Liver (tissue), 9 donors: ENCODE data around the gene BTBD9. TPM values are rescaled to one million over a fixed set of nuclear protein-coding genes. Genes with fewer than 3 reads are reported as not detected.

ENCODE experiments used
- DNase-seq: peaks from one replicate; pipeline ENCODE4 v3.0.0-alpha.2; 2017; ENCODE audit warnings: low spot score
- H3K27ac ChIP-seq, 2 donors: one replicate each; pipeline ENCODE4 v1.7.0; 2013; ENCODE audit warnings: inconsistent platforms in 2 of 2, low read length in 2 of 2, control low read depth in 1 of 2, low read depth in 1 of 2, mild to moderate bottlenecking in 1 of 2
- H3K27me3 ChIP-seq, 4 donors: one replicate each; pipeline versions ENCODE4 v1.6.1 to v1.7.0; 2013; ENCODE audit warnings: low read length in 3 of 4, inconsistent platforms in 1 of 4, mild to moderate bottlenecking in 1 of 4, moderate library complexity in 1 of 4; ENCODE audit not compliant: control insufficient read depth in 4 of 4, insufficient read depth in 4 of 4
- H3K36me3 ChIP-seq, 4 donors: one replicate each; pipeline versions ENCODE4 v1.6.1 to v1.7.0; 2013; ENCODE audit warnings: low read length in 3 of 4, mild to moderate bottlenecking in 3 of 4, low read depth in 1 of 4, moderate library complexity in 1 of 4; ENCODE audit not compliant: control insufficient read depth in 4 of 4, insufficient read depth in 3 of 4
- H3K4me1 ChIP-seq, 4 donors: one replicate each; pipeline versions ENCODE4 v1.6.1 to v1.7.0; 2013; ENCODE audit warnings: low read length in 3 of 4, mild to moderate bottlenecking in 3 of 4, moderate library complexity in 1 of 4; ENCODE audit not compliant: control insufficient read depth in 4 of 4, insufficient read depth in 4 of 4
- H3K4me3 ChIP-seq, 3 donors: one replicate each; pipeline versions ENCODE4 v1.6.1 to v1.7.0; 2013; ENCODE audit warnings: low read length in 3 of 3, control low read depth in 1 of 3, low read depth in 1 of 3, mild to moderate bottlenecking in 1 of 3
- H3K9ac ChIP-seq, 2 donors: one replicate each; pipeline ENCODE4 v1.7.0; 2013; ENCODE audit warnings: low read length in 2 of 2, mild to moderate bottlenecking in 2 of 2, moderate library complexity in 2 of 2, control low read depth in 1 of 2, low read depth in 1 of 2
- H3K9me3 ChIP-seq, 4 donors: one replicate each; pipeline versions ENCODE4 v1.6.1 to v1.7.0; 2013; ENCODE audit warnings: low read length in 3 of 4; ENCODE audit not compliant: control insufficient read depth in 4 of 4
- EGR1 ChIP-seq, 2 donors: IDR thresholded peaks; 2 replicates each; pipeline ENCODE4 v1.6.1; 2016 to 2018; ENCODE audit warnings: antibody characterized with exemption in 2 of 2, low read depth in 2 of 2
- FOXA1 ChIP-seq: IDR thresholded peaks from 2 replicates; pipeline ENCODE4 v1.6.1; 2016; ENCODE audit warnings: antibody characterized with exemption
- FOXA2 ChIP-seq: IDR thresholded peaks from 2 replicates; pipeline ENCODE4 v1.6.1; 2016; ENCODE audit warnings: antibody characterized with exemption
- GABPA ChIP-seq, 2 donors: IDR thresholded peaks in 1 of 2; conservative IDR thresholded peaks in 1 of 2; 2 replicates each; pipeline ENCODE4 v1.6.1; 2016; ENCODE audit warnings: antibody characterized with exemption in 2 of 2, mild to moderate bottlenecking in 1 of 2, moderate library complexity in 1 of 2
- HNF4A ChIP-seq, 2 donors: conservative IDR thresholded peaks; 2 replicates each; pipeline ENCODE4 v1.6.1; 2016; ENCODE audit warnings: antibody characterized with exemption in 2 of 2, mild to moderate bottlenecking in 2 of 2
- HNF4G ChIP-seq: IDR thresholded peaks from 2 replicates; pipeline ENCODE4 v1.6.1; 2016; ENCODE audit warnings: antibody characterized with exemption
- JUND ChIP-seq, 2 donors: IDR thresholded peaks; 2 replicates each; pipeline ENCODE4 v1.6.1; 2016; ENCODE audit warnings: antibody characterized with exemption in 2 of 2
- NR2F2 ChIP-seq: IDR thresholded peaks from 2 replicates; pipeline ENCODE4 v1.6.1; 2016; ENCODE audit warnings: antibody characterized with exemption
- RAD21 ChIP-seq, 2 donors: IDR thresholded peaks; 2 replicates each; pipeline ENCODE4 v1.6.1; 2016; ENCODE audit warnings: antibody characterized with exemption in 2 of 2, mild to moderate bottlenecking in 2 of 2
- RXRA ChIP-seq, 2 donors: IDR thresholded peaks; 2 replicates each; pipeline ENCODE4 v1.6.1; 2017 to 2018; ENCODE audit warnings: antibody characterized with exemption in 2 of 2, mild to moderate bottlenecking in 1 of 2
- SP1 ChIP-seq: IDR thresholded peaks from 2 replicates; pipeline ENCODE4 v1.6.1; 2018; ENCODE audit warnings: antibody characterized with exemption, mild to moderate bottlenecking
- TAF1 ChIP-seq: conservative IDR thresholded peaks from 2 replicates; pipeline ENCODE4 v1.6.1; 2016; ENCODE audit warnings: antibody characterized with exemption, mild to moderate bottlenecking
- YY1 ChIP-seq: IDR thresholded peaks from 2 replicates; pipeline ENCODE4 v1.6.1; 2016; ENCODE audit warnings: antibody characterized with exemption, mild to moderate bottlenecking
- WGBS: extraction: QIAGEN DNeasy Blood & Tissue Kit; methylation state at CpG from one replicate; pipeline ENCODE4 v1.1.7; 2013; 5-methylcytosine and 5-hydroxymethylcytosine counted together
- polyA plus RNA-seq, 2 donors: library from polyadenylated mRNA; stranded (reverse) in 1 of 2; unstranded in 1 of 2; fragments of 200-250 nt in 1 of 2; fragments of >200 nt in 1 of 2; fragmentation: Nextera tagmentation in 1 of 2; extraction: Ambion mirVana in 1 of 2; gene quantifications; one replicate each; pipeline versions ENCODE4 v1.2.1 to v1.2.3, GENCODE V29; 2013 to 2015
- total RNA-seq, 2 donors: library from RNA; depleted of rRNA; stranded (reverse); fragments of >200 nt; gene quantifications; one replicate each; pipeline ENCODE4 v1.2.3, GENCODE V29; 2014
- TF ChIP-seq, protein P1 (sequence below): IDR thresholded peaks from 2 replicates; pipeline ENCODE4 v1.6.1; 2016; ENCODE audit warnings: antibody characterized with exemption
- TF ChIP-seq, protein P2 (sequence below): IDR thresholded peaks from 2 replicates; pipeline ENCODE4 v1.6.1; 2016; ENCODE audit warnings: antibody characterized with exemption, mild to moderate bottlenecking
- TF ChIP-seq, protein P3 (sequence below): fragments of 150-350 bp; IDR thresholded peaks from 2 replicates; pipeline ENCODE4 v1.5.1; 2017; ENCODE audit warnings: improper control_type of control experiment, low read depth, low read length; ENCODE audit not compliant: missing input control
- TF ChIP-seq, protein P4 (sequence below): IDR thresholded peaks from 2 replicates; pipeline ENCODE4 v1.6.1; 2016; ENCODE audit warnings: antibody characterized with exemption
- TF ChIP-seq, protein P5 (sequence below): IDR thresholded peaks from 2 replicates; pipeline ENCODE4 v1.6.1; 2016; ENCODE audit warnings: antibody characterized with exemption
- donor health status: healthy.
- donor health status: healthy.
- donor health status: healthy.
- donor health status: healthy.
- donor health status: healthy.

BTBD9 gene
- total and polyA plus RNA-seq, 4 donors = 2.0 to 12.4 (median 5.7) TPM

DNA sequence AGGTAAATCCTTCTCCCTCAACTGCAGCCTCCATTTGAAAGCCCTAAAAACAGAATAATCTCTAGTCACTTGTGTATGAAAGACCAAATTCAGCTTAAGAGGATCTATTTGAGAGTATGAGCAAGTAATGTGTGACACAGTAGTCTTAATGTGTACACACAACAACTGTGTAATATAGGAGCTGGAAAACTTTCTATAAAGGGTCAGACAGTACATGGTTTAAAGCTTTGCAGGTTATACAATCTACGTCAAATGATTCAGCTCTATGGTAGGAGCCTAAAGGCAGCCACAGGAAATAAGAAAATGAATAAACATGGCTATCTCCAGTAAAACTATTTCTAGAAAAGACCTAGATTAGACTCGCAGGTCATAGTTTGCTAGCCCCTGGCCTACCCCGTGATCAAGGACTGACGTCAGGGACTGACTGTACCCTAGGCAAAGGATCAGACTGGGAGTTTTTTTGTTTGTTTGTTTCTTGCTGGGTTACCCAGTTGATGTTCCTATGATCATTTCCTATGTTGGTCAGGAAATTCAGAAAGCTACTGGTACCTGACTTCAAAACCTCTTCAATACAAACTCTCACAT lies 39.7 kb downstream of the BTBD9 start:
- Histone ChIP-seq H3K27ac (peak overlapping the region in 1 of 2 donors; percentile 60), H3K9ac (no peak overlapping the region), H3K4me3 (no peak overlapping the region), H3K9me3 (no peaks in the 10 kb centered on the region), H3K36me3 (no peaks in the 10 kb centered on the region), H3K27me3 (no peaks in the 10 kb centered on the region), H3K4me1 (no peaks in the 10 kb centered on the region)
- TF ChIP-seq RXRA (IDR thresholded peaks at IDR 0.05) = peak; percentile 22 to 55
- TF ChIP-seq NR2F2 = peak; percentile 95
- peak; percentile 43 for TF ChIP-seq SP1
- TF ChIP-seq, protein P1, sequence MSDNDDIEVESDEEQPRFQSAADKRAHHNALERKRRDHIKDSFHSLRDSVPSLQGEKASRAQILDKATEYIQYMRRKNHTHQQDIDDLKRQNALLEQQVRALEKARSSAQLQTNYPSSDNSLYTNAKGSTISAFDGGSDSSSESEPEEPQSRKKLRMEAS = no peak
- TF ChIP-seq HNF4G = no peak
- TF ChIP-seq, protein P2, sequence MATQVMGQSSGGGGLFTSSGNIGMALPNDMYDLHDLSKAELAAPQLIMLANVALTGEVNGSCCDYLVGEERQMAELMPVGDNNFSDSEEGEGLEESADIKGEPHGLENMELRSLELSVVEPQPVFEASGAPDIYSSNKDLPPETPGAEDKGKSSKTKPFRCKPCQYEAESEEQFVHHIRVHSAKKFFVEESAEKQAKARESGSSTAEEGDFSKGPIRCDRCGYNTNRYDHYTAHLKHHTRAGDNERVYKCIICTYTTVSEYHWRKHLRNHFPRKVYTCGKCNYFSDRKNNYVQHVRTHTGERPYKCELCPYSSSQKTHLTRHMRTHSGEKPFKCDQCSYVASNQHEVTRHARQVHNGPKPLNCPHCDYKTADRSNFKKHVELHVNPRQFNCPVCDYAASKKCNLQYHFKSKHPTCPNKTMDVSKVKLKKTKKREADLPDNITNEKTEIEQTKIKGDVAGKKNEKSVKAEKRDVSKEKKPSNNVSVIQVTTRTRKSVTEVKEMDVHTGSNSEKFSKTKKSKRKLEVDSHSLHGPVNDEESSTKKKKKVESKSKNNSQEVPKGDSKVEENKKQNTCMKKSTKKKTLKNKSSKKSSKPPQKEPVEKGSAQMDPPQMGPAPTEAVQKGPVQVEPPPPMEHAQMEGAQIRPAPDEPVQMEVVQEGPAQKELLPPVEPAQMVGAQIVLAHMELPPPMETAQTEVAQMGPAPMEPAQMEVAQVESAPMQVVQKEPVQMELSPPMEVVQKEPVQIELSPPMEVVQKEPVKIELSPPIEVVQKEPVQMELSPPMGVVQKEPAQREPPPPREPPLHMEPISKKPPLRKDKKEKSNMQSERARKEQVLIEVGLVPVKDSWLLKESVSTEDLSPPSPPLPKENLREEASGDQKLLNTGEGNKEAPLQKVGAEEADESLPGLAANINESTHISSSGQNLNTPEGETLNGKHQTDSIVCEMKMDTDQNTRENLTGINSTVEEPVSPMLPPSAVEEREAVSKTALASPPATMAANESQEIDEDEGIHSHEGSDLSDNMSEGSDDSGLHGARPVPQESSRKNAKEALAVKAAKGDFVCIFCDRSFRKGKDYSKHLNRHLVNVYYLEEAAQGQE = no peak
- TF ChIP-seq, protein P3, sequence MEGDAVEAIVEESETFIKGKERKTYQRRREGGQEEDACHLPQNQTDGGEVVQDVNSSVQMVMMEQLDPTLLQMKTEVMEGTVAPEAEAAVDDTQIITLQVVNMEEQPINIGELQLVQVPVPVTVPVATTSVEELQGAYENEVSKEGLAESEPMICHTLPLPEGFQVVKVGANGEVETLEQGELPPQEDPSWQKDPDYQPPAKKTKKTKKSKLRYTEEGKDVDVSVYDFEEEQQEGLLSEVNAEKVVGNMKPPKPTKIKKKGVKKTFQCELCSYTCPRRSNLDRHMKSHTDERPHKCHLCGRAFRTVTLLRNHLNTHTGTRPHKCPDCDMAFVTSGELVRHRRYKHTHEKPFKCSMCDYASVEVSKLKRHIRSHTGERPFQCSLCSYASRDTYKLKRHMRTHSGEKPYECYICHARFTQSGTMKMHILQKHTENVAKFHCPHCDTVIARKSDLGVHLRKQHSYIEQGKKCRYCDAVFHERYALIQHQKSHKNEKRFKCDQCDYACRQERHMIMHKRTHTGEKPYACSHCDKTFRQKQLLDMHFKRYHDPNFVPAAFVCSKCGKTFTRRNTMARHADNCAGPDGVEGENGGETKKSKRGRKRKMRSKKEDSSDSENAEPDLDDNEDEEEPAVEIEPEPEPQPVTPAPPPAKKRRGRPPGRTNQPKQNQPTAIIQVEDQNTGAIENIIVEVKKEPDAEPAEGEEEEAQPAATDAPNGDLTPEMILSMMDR = no peak
- 80% methylated on average over 4 of the region's 4 CpGs for WGBS
- DNase-seq = no peak

DNA sequence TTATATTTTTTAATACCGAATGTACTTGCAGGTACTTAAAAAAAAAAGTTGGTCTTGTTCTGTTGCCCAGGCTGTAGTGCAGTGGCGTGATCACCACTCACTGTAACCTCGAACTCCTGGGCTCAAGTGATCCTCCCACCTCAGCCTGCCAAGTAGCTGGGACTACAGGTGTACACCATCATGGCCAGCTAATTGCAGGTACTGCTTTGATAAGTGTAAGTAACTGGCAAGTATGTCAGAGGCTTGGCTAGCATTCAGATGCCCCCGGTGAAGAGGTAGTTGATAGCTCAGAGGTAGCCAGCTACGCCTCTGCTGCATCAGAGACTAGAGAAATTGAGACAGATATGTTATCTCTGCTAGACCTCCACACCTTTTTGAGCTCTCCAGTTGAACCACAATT lies 40.5 kb downstream of the BTBD9 start:
- H3K9ac ChIP-seq = no peak overlapping the region
- 98% methylated on average over 5 of the region's 5 CpGs for WGBS
- no peak overlapping the region for H3K27ac ChIP-seq
- H3K27me3 ChIP-seq = no peaks in the 10 kb centered on the region
- H3K4me1 ChIP-seq = no peaks in the 10 kb centered on the region
- no peak overlapping the region for H3K4me3 ChIP-seq
- no peaks in the 10 kb centered on the region for H3K36me3 ChIP-seq
- no peak for DNase-seq
- H3K9me3 ChIP-seq = no peaks in the 10 kb centered on the region
- TF ChIP-seq YY1 (no peak), HNF4A (conservative IDR thresholded peaks at IDR 0.05) (no peak), RAD21 (IDR thresholded peaks at IDR 0.05) (no peak), RXRA (IDR thresholded peaks at IDR 0.05) (no peak), TAF1 (no peak), HNF4G (no peak), EGR1 (IDR thresholded peaks at IDR 0.05; ENCODE audit: low read depth in 2 of 2) (no peak), JUND (IDR thresholded peaks at IDR 0.05) (no peak), FOXA2 (no peak), FOXA1 (no peak), GABPA (IDR thresholded peaks at IDR 0.05 in 1 of 2, conservative IDR thresholded peaks at IDR 0.05 in 1 of 2) (no peak), NR2F2 (no peak)
- TF ChIP-seq, protein P1 = no peak
- TF ChIP-seq, protein P4, sequence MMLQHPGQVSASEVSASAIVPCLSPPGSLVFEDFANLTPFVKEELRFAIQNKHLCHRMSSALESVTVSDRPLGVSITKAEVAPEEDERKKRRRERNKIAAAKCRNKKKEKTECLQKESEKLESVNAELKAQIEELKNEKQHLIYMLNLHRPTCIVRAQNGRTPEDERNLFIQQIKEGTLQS = no peak
- TF ChIP-seq, protein P2 = no peak
- TF ChIP-seq, protein P5, sequence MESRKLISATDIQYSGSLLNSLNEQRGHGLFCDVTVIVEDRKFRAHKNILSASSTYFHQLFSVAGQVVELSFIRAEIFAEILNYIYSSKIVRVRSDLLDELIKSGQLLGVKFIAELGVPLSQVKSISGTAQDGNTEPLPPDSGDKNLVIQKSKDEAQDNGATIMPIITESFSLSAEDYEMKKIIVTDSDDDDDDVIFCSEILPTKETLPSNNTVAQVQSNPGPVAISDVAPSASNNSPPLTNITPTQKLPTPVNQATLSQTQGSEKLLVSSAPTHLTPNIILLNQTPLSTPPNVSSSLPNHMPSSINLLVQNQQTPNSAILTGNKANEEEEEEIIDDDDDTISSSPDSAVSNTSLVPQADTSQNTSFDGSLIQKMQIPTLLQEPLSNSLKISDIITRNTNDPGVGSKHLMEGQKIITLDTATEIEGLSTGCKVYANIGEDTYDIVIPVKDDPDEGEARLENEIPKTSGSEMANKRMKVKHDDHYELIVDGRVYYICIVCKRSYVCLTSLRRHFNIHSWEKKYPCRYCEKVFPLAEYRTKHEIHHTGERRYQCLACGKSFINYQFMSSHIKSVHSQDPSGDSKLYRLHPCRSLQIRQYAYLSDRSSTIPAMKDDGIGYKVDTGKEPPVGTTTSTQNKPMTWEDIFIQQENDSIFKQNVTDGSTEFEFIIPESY = no peak
- TF ChIP-seq, protein P3 = no peak
